Activated CD8-positive, alpha-beta T cell treated with anti-CD3 and anti-CD28 coated beads, Interleukin-2, amount 10 ng/mL, durations not matched to agents 7 days and 5 days (primary cell): Measurements from ENCODE around the gene ITGA1. TPM values are rescaled to one million over a fixed set of nuclear protein-coding genes. Genes with fewer than 3 reads are reported as not detected.

ENCODE experiments used
- ATAC-seq: fragments of 150-1000 bp; cut with Tn5 transposase; one replicate; pipeline ENCODE4 v1.10.0; 2021; ENCODE audit warnings: moderate library complexity
- CTCF ChIA-PET: fragments of 350-600 bp; sonication (Branson Sonifier 250); formaldehyde crosslinking; loops from one replicate; lab custom pipeline; 2021; ENCODE audit warnings: antibody characterized with exemption; lab: Charles Lee
- POLR2A ChIA-PET: fragments of 350-600 bp; sonication (Branson Sonifier 250); formaldehyde crosslinking; loops from one replicate; lab custom pipeline; 2021; ENCODE audit warnings: antibody characterized with exemption; lab: Charles Lee
- DNase-seq: peaks from one replicate; pipeline ENCODE4 v3.0.0-alpha.2; 2020
- H3K27ac Mint-ChIP-seq: one replicate; pipeline ENCODE4 v1.8.0; 2021; ENCODE audit warnings: mild to moderate bottlenecking, mixed read lengths
- H3K27me3 Mint-ChIP-seq: one replicate; pipeline ENCODE4 v1.8.0; 2021; ENCODE audit warnings: low read depth, mixed read lengths
- H3K36me3 Mint-ChIP-seq: one replicate; pipeline ENCODE4 v1.8.0; 2021; ENCODE audit warnings: low read depth, mixed read lengths
- H3K4me1 Mint-ChIP-seq: one replicate; pipeline ENCODE4 v1.8.0; 2021; ENCODE audit warnings: low read depth, mixed read lengths
- H3K4me3 Mint-ChIP-seq: one replicate; pipeline ENCODE4 v1.8.0; 2021; ENCODE audit warnings: mild to moderate bottlenecking, mixed read lengths
- H3K9me3 Mint-ChIP-seq: one replicate; pipeline ENCODE4 v1.8.0; 2022; ENCODE audit warnings: mixed read lengths; ENCODE audit not compliant: insufficient read depth
- total RNA-seq, 2 experiments: library from RNA; stranded (reverse); gene quantifications; one replicate each; pipeline ENCODE4 v1.2.3, GENCODE V29; 2021

ITGA1 gene
- total RNA-seq, 2 experiments from 2014 or later = 18.0 to 19.2 TPM

GRCh38 chr5:52754051-52754450, 33.7 kb upstream of the ITGA1 start:
- POLR2A ChIA-PET = no interaction called here
- DNase-seq (no peak), ATAC-seq (no peak)
- Mint-ChIP-seq H3K27me3 (no peaks in the 10 kb centered on the region), H3K36me3 (peaks cover 2% of the 10 kb centered on the region), H3K4me1 (peaks cover 16% of the 10 kb centered on the region), H3K9me3 (no peaks in the 10 kb centered on the region), H3K27ac (no peak overlapping the region), H3K4me3 (no peak overlapping the region)
- CTCF ChIA-PET = interaction anchor here (1.1 to 1.7 kb wide), 6 partner anchors 9 to 162 kb away, joined by 3 to 4 read pairs (median 3); no protein-coding TSS in a partner anchor

- no peaks in the 10 kb centered on the region for H3K9me3 Mint-ChIP-seq
Observed at GRCh38 chr5:52757527-52757926, 30.2 kb upstream of the ITGA1 start.

DNA sequence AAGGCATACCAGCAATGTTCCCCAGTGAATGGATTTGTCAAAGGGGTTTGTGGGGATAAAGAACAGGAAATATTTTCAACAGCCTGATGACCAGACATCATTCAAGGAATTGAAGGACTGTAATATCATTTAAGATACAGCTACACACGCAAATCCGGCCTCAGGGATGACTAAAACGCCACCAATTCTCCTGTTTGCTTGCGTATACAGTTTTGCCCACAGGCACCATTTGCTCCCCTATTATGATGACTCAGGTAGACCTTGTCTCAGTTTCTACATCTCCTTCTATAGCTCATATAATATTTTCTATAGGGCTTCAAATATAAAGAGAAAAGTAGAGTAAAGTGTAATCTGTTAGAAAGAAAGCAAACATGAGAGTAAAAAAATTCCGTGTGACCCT, 29.7 kb upstream of the ITGA1 start:
- peaks cover 7% of the 10 kb centered on the region for H3K4me1 Mint-ChIP-seq
- H3K27me3 Mint-ChIP-seq = no peaks in the 10 kb centered on the region
- H3K27ac Mint-ChIP-seq = no peak overlapping the region
- no peak for DNase-seq
- POLR2A ChIA-PET = interaction anchor here (1.1 kb wide), 1 partner anchor 18 kb away, joined by 3 read pairs; no protein-coding TSS in a partner anchor
- H3K36me3 Mint-ChIP-seq = peaks cover 2% of the 10 kb centered on the region
- CTCF ChIA-PET = interaction anchor here (1.2 to 1.9 kb wide), 3 partner anchors 8 to 16 kb away, joined by 3 to 9 read pairs (median 6); no protein-coding TSS in a partner anchor
- H3K9me3 Mint-ChIP-seq = no peaks in the 10 kb centered on the region
- ATAC-seq = no peak
- H3K4me3 Mint-ChIP-seq = no peak overlapping the region

More at GRCh38 chr5:52757527-52757926, 30.2 kb upstream of the ITGA1 start:
- H3K36me3 Mint-ChIP-seq = no peaks in the 10 kb centered on the region
- ChIA-PET POLR2A (no interaction called here), CTCF (interaction anchor here (1.5 kb wide), 1 partner anchor 17 kb away, joined by 6 read pairs; no protein-coding TSS in a partner anchor)
- no peak overlapping the region for H3K27ac Mint-ChIP-seq
- ATAC-seq (no peak), DNase-seq (no peak)
- H3K4me3 Mint-ChIP-seq = no peak overlapping the region
- H3K4me1 Mint-ChIP-seq = peaks cover 7% of the 10 kb centered on the region
- H3K27me3 Mint-ChIP-seq = no peaks in the 10 kb centered on the region

DNA sequence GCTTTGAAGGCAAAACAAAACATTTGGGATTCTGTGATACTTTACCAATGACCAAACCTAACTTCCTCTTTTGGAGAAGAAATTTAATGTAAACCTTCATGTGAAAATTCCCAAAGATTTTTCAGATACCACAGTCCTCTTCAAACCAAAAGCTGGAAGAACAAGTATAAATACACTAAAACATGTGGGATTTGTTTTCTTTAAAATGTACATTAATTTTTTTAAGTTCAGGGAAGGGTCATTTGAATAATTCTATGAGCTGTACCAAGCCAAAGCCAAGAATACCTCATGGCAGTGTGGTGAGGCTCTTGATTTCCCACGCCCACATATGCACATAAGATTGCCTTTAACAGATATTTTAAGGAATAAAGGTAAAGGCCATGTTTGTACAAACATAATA, 28.4 kb upstream of the ITGA1 start:
- Mint-ChIP-seq H3K4me3 (no peak overlapping the region), H3K27me3 (no peaks in the 10 kb centered on the region), H3K27ac (no peak overlapping the region), H3K9me3 (no peaks in the 10 kb centered on the region), H3K36me3 (peaks cover 5% of the 10 kb centered on the region), H3K4me1 (peaks cover 8% of the 10 kb centered on the region)
- DNase-seq (no peak), ATAC-seq (no peak)
- CTCF ChIA-PET = interaction anchor here (1.1 to 1.9 kb wide), 3 partner anchors 8 to 17 kb away, joined by 3 to 9 read pairs (median 3); no protein-coding TSS in a partner anchor
- POLR2A ChIA-PET = interaction anchor here (1.1 kb wide), 1 partner anchor 20 kb away, joined by 3 read pairs; no protein-coding TSS in a partner anchor

- peaks cover 6% of the 10 kb centered on the region for H3K9me3 Mint-ChIP-seq
- CTCF ChIA-PET = no interaction called here
- H3K27ac Mint-ChIP-seq = no peak overlapping the region
- no peaks in the 10 kb centered on the region for H3K27me3 Mint-ChIP-seq
- peaks cover 10% of the 10 kb centered on the region for H3K4me1 Mint-ChIP-seq
- DNase-seq = no peak
- ATAC-seq = no peak
- peaks cover 5% of the 10 kb centered on the region for H3K36me3 Mint-ChIP-seq
- no peak overlapping the region for H3K4me3 Mint-ChIP-seq
- POLR2A ChIA-PET = no interaction called here
Observed at GRCh38 chr5:52760695-52761366, 26.9 kb upstream of the ITGA1 start.

GRCh38 chr5:52767217-52767743, 20.4 kb upstream of the ITGA1 start:
- H3K27ac Mint-ChIP-seq = peak overlapping the region; percentile 20
- H3K4me1 Mint-ChIP-seq = peaks cover 54% of the 10 kb centered on the region
- CTCF ChIA-PET = interaction anchor here (0.9 to 2.1 kb wide), 7 partner anchors 8 to 75 kb away, joined by 3 to 9 read pairs (median 6); no protein-coding TSS in a partner anchor
- no peak for ATAC-seq
- no peaks in the 10 kb centered on the region for H3K27me3 Mint-ChIP-seq
- H3K4me3 Mint-ChIP-seq = no peak overlapping the region
- POLR2A ChIA-PET = interaction anchor here (1.0 kb wide), 1 partner anchor 33 kb away, joined by 3 read pairs; no protein-coding TSS in a partner anchor
- H3K9me3 Mint-ChIP-seq = peaks cover 16% of the 10 kb centered on the region
- DNase-seq = no peak
- H3K36me3 Mint-ChIP-seq = peaks cover 14% of the 10 kb centered on the region

GRCh38 chr5:52767766-52768480, 19.8 kb upstream of the ITGA1 start:
- Mint-ChIP-seq H3K9me3 (peaks cover 16% of the 10 kb centered on the region), H3K4me1 (peaks cover 61% of the 10 kb centered on the region), H3K36me3 (peaks cover 15% of the 10 kb centered on the region), H3K4me3 (no peak overlapping the region), H3K27me3 (no peaks in the 10 kb centered on the region), H3K27ac (peak overlapping the region; percentile 8)
- ATAC-seq (no peak), DNase-seq (no peak)
- POLR2A ChIA-PET = interaction anchor here (1.0 to 1.1 kb wide), 2 partner anchors 8 to 33 kb away, joined by 3 read pairs; no protein-coding TSS in a partner anchor
- CTCF ChIA-PET = interaction anchor here (0.7 to 2.1 kb wide), 8 partner anchors 9 to 75 kb away, joined by 3 to 9 read pairs (median 4); no protein-coding TSS in a partner anchor

- ChIA-PET CTCF (interaction anchor here (1.6 to 2.1 kb wide), 2 partner anchors 30 to 76 kb away, joined by 4 to 8 read pairs; no protein-coding TSS in a partner anchor), POLR2A (interaction anchor here (1.1 kb wide), 1 partner anchor 9 kb away, joined by 3 read pairs; no protein-coding TSS in a partner anchor)
- Mint-ChIP-seq H3K4me1 (peaks cover 67% of the 10 kb centered on the region), H3K9me3 (peaks cover 16% of the 10 kb centered on the region), H3K4me3 (no peak overlapping the region), H3K27ac (no peak overlapping the region), H3K36me3 (peaks cover 12% of the 10 kb centered on the region), H3K27me3 (no peaks in the 10 kb centered on the region)
- ATAC-seq = no peak
- DNase-seq = no peak
Observed at GRCh38 chr5:52769061-52769460, 18.7 kb upstream of the ITGA1 start.

DNA sequence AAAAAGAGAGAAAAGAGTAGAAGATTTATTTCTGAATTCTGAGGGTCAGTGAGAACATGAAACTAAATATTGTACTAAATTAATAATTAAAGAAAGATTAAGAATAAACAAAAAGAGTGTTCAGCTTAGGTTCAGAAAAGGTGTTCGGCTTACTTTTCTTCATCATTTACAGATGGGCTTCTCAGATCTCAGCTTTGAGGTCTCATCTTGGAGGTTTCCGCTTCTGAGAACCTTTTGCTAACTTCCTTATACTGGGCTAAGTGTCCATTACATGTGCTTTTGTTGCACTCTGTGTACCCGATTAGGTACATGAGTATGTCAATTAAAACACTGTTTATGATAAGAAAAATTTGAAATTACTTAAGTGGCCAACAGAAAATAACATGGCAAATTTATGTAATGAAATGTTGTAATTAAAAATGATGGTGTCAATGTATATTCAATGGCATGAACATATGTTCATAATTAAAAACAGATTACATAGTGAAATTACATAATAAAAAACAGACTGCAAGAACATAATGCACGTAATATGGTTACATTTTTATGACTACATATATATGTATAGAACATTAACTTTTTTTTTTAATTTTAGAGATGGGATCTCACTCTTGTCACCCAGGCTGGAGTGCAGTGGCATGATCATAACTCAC, 17.3 kb upstream of the ITGA1 start:
- Mint-ChIP-seq H3K4me3 (no peak overlapping the region), H3K36me3 (peaks cover 13% of the 10 kb centered on the region), H3K27me3 (no peaks in the 10 kb centered on the region), H3K4me1 (peaks cover 80% of the 10 kb centered on the region), H3K27ac (peak overlapping the region; percentile 53), H3K9me3 (peaks cover 10% of the 10 kb centered on the region)
- ATAC-seq (no peak), DNase-seq (no peak)
- ChIA-PET POLR2A (no interaction called here), CTCF (no interaction called here)

DNA sequence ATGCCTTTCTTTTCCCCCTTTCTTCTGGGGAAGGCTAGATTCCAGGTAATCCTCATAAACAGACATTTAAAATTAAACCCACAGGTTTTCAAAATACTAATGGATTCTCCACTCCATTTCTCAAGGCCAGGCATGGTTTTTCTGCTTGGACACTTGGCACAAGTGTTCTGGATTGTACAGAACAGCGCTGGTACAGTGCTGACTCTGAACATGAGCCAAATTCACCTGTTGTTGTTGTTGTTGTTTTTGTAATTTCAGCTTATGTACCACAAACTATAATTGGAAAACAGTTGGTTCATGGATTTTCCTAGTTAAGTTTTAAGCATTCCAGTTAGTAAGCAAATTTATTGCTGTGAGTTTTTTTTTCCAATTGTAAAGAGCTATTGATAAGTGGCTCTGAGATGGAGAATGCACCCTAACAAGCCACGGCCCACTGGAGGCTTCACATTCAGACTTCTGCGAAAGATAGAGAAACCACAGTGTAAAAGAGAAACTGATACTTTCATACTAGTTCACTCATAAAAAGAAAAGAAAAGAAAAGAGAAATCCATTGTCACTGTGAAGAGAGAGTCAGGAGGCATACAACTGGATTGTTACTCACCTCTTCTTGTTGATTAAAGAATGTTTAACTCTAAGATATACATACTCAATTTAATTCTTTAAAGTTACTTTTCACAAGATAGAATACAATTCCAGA, 16.2 kb upstream of the ITGA1 start:
- ChIA-PET CTCF (no interaction called here), POLR2A (interaction anchor here (0.9 kb wide), 1 partner anchor 27 kb away, joined by 4 read pairs; no protein-coding TSS in a partner anchor)
- ATAC-seq = peak; percentile 89
- DNase-seq = peak; percentile 71
- H3K9me3 Mint-ChIP-seq = peaks cover 10% of the 10 kb centered on the region
- H3K27ac Mint-ChIP-seq = peak overlapping the region; percentile 86
- peaks cover 16% of the 10 kb centered on the region for H3K36me3 Mint-ChIP-seq
- peaks cover 88% of the 10 kb centered on the region for H3K4me1 Mint-ChIP-seq
- H3K4me3 Mint-ChIP-seq = peak overlapping the region; percentile 60
- no peaks in the 10 kb centered on the region for H3K27me3 Mint-ChIP-seq
